Stomach (tissue), 4 donors: ENCODE data around the gene MSI2.

Experiments
- POLR2A ChIP-seq, 4 donors: fragments of 450-650 bp; IDR thresholded peaks; one replicate each; pipeline ENCODE4 v1.6.1; 2016; ENCODE audit warnings: antibody characterized with exemption in 4 of 4, control low read depth in 2 of 4, mild to moderate bottlenecking in 1 of 4, moderate library complexity in 1 of 4
- POLR2AphosphoS5 ChIP-seq, 3 donors: sonication (generic); formaldehyde crosslinking; IDR thresholded peaks; one replicate each; pipeline ENCODE4 v1.6.1; 2016; ENCODE audit warnings: antibody characterized with exemption in 3 of 3
- TF ChIP-seq, protein P1 (sequence below), 7 experiments: fragments of 450-650 bp in 4 of 7; fragments of 200-600 bp in 3 of 7; sonication (generic) in 3 of 7; IDR thresholded peaks; one replicate each; pipeline ENCODE4 v1.5.1; 2016 to 2019; ENCODE audit warnings: antibody characterized with exemption in 7 of 7, control low read depth in 2 of 7, mild to moderate bottlenecking in 1 of 7

DNA sequence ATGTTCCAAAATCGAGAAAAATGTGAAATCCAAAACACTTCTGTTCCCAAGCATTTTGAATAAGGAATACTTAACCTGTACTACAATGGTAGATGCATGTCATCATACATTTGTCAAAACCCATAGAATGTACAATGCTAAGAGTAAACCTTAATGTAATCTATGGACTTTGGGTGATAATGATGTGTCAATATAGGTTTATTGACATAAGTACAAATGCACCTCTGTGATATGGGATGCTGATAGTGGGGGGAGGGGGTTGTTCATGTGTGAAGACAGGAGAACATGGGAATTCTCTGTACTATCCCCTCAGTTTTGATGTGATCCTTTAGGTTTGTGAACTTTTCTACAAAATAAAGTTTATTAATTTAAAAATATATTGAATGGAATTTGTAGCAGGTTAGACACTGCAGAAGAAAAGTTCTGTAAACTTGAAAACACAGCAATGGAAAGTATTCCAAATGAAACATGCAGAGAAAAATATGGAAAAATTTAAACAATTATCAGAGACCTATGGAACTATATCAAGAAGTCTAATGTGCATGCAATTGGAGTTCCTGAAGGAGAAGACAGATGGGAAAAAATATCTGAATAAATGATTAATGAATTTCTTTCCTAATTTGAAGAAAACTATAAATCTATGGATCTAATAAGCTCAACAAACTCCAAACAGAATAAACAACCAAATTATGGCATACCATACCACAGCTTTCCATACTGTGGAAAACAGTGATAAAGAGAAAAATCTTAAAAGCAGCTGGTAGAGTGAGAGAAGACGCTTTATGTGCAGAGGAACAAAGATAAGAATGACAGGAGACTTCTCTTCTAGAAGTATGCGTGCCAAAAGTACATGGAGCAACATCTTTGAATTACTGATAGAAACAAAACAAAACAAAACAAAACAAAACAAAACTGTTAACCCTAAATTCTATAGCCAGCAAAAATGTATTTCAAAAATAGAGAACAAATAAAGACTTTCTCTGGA lies 34.7 kb upstream of the MSI2 start:
- TF ChIP-seq, protein P1, sequence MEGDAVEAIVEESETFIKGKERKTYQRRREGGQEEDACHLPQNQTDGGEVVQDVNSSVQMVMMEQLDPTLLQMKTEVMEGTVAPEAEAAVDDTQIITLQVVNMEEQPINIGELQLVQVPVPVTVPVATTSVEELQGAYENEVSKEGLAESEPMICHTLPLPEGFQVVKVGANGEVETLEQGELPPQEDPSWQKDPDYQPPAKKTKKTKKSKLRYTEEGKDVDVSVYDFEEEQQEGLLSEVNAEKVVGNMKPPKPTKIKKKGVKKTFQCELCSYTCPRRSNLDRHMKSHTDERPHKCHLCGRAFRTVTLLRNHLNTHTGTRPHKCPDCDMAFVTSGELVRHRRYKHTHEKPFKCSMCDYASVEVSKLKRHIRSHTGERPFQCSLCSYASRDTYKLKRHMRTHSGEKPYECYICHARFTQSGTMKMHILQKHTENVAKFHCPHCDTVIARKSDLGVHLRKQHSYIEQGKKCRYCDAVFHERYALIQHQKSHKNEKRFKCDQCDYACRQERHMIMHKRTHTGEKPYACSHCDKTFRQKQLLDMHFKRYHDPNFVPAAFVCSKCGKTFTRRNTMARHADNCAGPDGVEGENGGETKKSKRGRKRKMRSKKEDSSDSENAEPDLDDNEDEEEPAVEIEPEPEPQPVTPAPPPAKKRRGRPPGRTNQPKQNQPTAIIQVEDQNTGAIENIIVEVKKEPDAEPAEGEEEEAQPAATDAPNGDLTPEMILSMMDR (IDR thresholded peaks at IDR 0.05), result no peak
- TF ChIP-seq POLR2AphosphoS5 (IDR thresholded peaks at IDR 0.05) (no peak), POLR2A (IDR thresholded peaks at IDR 0.05) (no peak)
